ENCODE data around the gene ARMH4. TPM values are rescaled to one million over a fixed set of nuclear protein-coding genes. Genes with fewer than 3 reads are reported as not detected.

Gene ARMH4
- total and polyA plus RNA-seq, 10 of the 15 experiments (the other 5 are each of a cell fraction or from before 2014, with no cell fraction given) = 0.50 to 0.97 (median 0.60) TPM; not detected in 7

- SMC1A ChIA-PET (ENCODE audit: uncharacterized antibody, unreplicated experiment) = interaction anchor here (1.0 to 1.5 kb wide), 2 partner anchors 9 to 23 kb away, joined by 3 read pairs; no protein-coding TSS in a partner anchor
- no peak for TF ChIP-seq FOXK2 (IDR thresholded peaks at IDR 0.05)
- no peak for TF ChIP-seq USF2 (IDR thresholded peaks at IDR 0.05; ENCODE audit: borderline replicate concordance, low read depth, low read length)
- no peak for TF ChIP-seq USF1 (IDR thresholded peaks at IDR 0.05; ENCODE audit: borderline replicate concordance, extremely low read length, insufficient read depth, low read depth, low read length)
- no peak for TF ChIP-seq MEF2A (IDR thresholded peaks at IDR 0.05; ENCODE audit: insufficient read depth, low read depth, low read length)
- TF ChIP-seq ZZZ3 (IDR thresholded peaks at IDR 0.05; ENCODE audit: control insufficient read depth, insufficient read length, low read depth) = no peak
- no peak for TF ChIP-seq CBFB (IDR thresholded peaks at IDR 0.05; ENCODE audit: low read depth)
- TF ChIP-seq HDGF (IDR thresholded peaks at IDR 0.05) = no peak
- TF ChIP-seq KDM1A (IDR thresholded peaks at IDR 0.05; ENCODE audit: borderline replicate concordance) = no peak
- TF ChIP-seq SREBF1 (IDR thresholded peaks at IDR 0.05; ENCODE audit: low read length) = no peak
- no peak for TF ChIP-seq ZNF207 (IDR thresholded peaks at IDR 0.05; ENCODE audit: borderline replicate concordance)
- no peak for TF ChIP-seq MYB (IDR thresholded peaks at IDR 0.05; ENCODE audit: borderline replicate concordance, low read depth, low read length)
- TF ChIP-seq HSF1 (IDR thresholded peaks at IDR 0.05; ENCODE audit: low read depth, low read length) = no peak
- in situ Hi-C loops (cut with MboI) (no loop called here), intact Hi-C loops (cut with micrococcal nuclease; ENCODE audit: unreplicated experiment) (no loop called here)
- BruUV-seq (replicated peaks) = no TSS peak
- POLR2A ChIA-PET = no interaction called here
- ATAC-seq (no peak), DNase-seq (ENCODE audit: low read depth, low spot score) (no peak), FAIRE-seq (no peak)
- no peak overlapping the region for H3K4me2 ChIP-seq (ENCODE audit: control insufficient read depth, insufficient read depth)
- H3K4me3 ChIP-seq = no peak overlapping the region
- H2AFZ ChIP-seq (ENCODE audit: control insufficient read depth, low read depth, low read length) = no peak overlapping the region
- H3K9ac ChIP-seq (ENCODE audit: control insufficient read depth, insufficient read depth, low read length) = no peak overlapping the region
- RAD21 ChIA-PET (ENCODE audit: unreplicated experiment) = no interaction called here
- CTCF ChIA-PET = interaction anchor here (0.6 kb wide), 1 partner anchor 78 kb away, joined by 3 read pairs; no protein-coding TSS in a partner anchor
- H3K27ac ChIP-seq (ENCODE audit: control insufficient read depth, insufficient read depth) = no peak overlapping the region
- no peaks in the 10 kb centered on the region for H3K36me3 ChIP-seq (ENCODE audit: control insufficient read depth in 2 of 2, insufficient read depth in 2 of 2, low read length in 1 of 2)
- 31% methylated on average over 3 of the region's 3 CpGs for WGBS (ENCODE audit: insufficient coverage, insufficient replicate concordance, low lambda C conversion rate, missing lambda C conversion rate)
- H4K20me1 ChIP-seq (ENCODE audit: control insufficient read depth, insufficient read depth) = no peaks in the 10 kb centered on the region
- no peaks in the 10 kb centered on the region for H3K27me3 ChIP-seq (replicated peaks in 1 of 2; ENCODE audit: control insufficient read depth in 2 of 2, insufficient read depth in 2 of 2, low read length in 1 of 2)
- H3K9me3 ChIP-seq (replicated peaks; ENCODE audit: control insufficient read depth, insufficient read depth, low read length) = no peaks in the 10 kb centered on the region
- no peaks in the 10 kb centered on the region for H3K79me2 ChIP-seq (ENCODE audit: control insufficient read depth, insufficient read depth, low read length)
- no peaks in the 10 kb centered on the region for H3K4me1 ChIP-seq (ENCODE audit: control insufficient read depth, insufficient read depth, low read length)
Measured at GRCh38 chr14:58191763-58192601, 40.0 kb upstream of the ARMH4 start.
